Dedifferentiated amniotic fluid mesenchymal stem cell (primary cell): Measurements from ENCODE around the gene RFX8.
"Not testable (repeated sequence)": the region's sequence is repeated elsewhere in the genome, so short reads cannot be mapped to it uniquely, and the experiment has no call there.

Experiments
- DNase-seq: peaks from one replicate; pipeline ENCODE4 v3.0.0-alpha.2; 2016; ENCODE audit errors: extremely low spot score

The RFX8 gene

GRCh38 chr2:101379091-101379490 lies 95.8 kb downstream of the RFX8 start:
- DNase-seq = no peak

GRCh38 chr2:101375653-101376052 lies 99.3 kb downstream of the RFX8 start:
- no peak for DNase-seq

- no peak for DNase-seq
Observed at GRCh38 chr2:101374821-101375561, 99.9 kb downstream of the RFX8 start.

GRCh38 chr2:101372792-101373191 lies 102.1 kb downstream of the RFX8 start:
- no peak for DNase-seq

GRCh38 chr2:101371636-101372035 lies 103.3 kb downstream of the RFX8 start:
- no peak for DNase-seq

GRCh38 chr2:101369100-101369499 lies 105.8 kb downstream of the RFX8 start:
- DNase-seq = no peak

GRCh38 chr2:101368376-101368775 lies 106.5 kb downstream of the RFX8 start:
- DNase-seq = no peak

- DNase-seq = no peak
Observed at GRCh38 chr2:101367508-101367907, 107.4 kb downstream of the RFX8 start.

GRCh38 chr2:101364878-101365277 lies 110.0 kb downstream of the RFX8 start:
- no peak for DNase-seq

GRCh38 chr2:101362777-101363176 lies 112.1 kb downstream of the RFX8 start:
- DNase-seq = no peak

GRCh38 chr2:101362316-101362715 lies 112.6 kb downstream of the RFX8 start:
- DNase-seq = no peak

GRCh38 chr2:101361522-101361921 lies 113.4 kb downstream of the RFX8 start:
- DNase-seq = no peak

GRCh38 chr2:101361121-101361520 lies 113.8 kb downstream of the RFX8 start:
- DNase-seq = no peak

GRCh38 chr2:101360232-101360631 lies 114.7 kb downstream of the RFX8 start:
- no peak for DNase-seq

- DNase-seq = no peak
Observed at GRCh38 chr2:101359410-101359954, 115.4 kb downstream of the RFX8 start.

GRCh38 chr2:101357376-101357775 lies 117.5 kb downstream of the RFX8 start:
- DNase-seq = no peak

- DNase-seq = no peak
Observed at GRCh38 chr2:101356521-101356920, 118.4 kb downstream of the RFX8 start.

- DNase-seq = no peak
Observed at GRCh38 chr2:101356055-101356454, 118.9 kb downstream of the RFX8 start.

GRCh38 chr2:101355401-101356054 lies 119.4 kb downstream of the RFX8 start:
- DNase-seq = no peak

GRCh38 chr2:101354420-101355311 lies 120.2 kb downstream of the RFX8 start:
- no peak for DNase-seq

GRCh38 chr2:101352631-101353030 lies 122.3 kb downstream of the RFX8 start:
- not testable (repeated sequence) for DNase-seq

- DNase-seq = no peak
Observed at GRCh38 chr2:101351207-101351606, 123.7 kb downstream of the RFX8 start.
